Measurements from ENCODE around the gene CAPN12. TPM values are rescaled to one million over a fixed set of nuclear protein-coding genes. Genes with fewer than 3 reads are reported as not detected.

Gene CAPN12
- total RNA-seq, 2 donors from 2014 or later, result 1.9 to 2.9 TPM

DNA sequence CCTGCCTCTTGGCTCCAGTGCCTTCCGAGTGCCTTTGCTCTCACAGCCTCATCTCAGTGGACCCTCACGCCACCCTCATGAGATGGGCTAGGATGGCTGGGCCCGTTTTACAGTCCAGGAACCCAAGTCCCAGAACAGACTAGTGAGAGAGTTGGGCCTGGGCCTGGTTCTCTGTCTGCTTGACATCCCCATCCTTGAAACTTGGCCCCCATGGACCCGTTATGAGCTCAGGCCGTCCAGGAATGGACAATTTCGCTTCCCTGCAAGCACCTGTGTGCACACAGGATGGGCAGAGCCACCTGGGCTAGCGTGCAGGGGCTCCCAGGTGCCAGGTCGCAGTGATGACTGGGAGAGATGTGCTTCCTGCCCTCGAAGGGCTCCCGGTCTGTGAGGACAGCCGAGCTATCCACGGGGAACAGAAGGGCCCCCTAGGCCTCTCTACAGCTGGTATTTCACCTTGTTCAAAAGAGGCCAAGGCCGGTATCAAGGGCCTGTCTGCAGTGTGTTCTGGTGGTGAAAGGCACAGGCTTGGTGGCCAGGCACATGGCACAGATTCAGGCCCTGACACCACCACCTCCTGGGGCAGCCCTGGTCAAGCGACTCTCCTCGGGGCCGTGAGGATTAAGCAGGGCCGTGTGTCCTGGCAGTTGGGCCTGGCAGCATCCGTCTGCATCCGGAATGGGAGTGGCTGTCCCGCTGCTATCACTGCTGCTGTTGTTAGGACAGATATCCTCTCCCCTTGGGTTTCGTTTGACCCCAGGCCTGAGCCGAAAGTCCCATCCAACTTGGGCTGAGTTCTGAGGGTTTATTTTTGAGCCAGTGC is 38.9 kb downstream of the CAPN12 start:
- no peak for DNase-seq (ENCODE audit: low spot score)
- intact Hi-C loops (cut with DNase I), result no loop called here

DNA sequence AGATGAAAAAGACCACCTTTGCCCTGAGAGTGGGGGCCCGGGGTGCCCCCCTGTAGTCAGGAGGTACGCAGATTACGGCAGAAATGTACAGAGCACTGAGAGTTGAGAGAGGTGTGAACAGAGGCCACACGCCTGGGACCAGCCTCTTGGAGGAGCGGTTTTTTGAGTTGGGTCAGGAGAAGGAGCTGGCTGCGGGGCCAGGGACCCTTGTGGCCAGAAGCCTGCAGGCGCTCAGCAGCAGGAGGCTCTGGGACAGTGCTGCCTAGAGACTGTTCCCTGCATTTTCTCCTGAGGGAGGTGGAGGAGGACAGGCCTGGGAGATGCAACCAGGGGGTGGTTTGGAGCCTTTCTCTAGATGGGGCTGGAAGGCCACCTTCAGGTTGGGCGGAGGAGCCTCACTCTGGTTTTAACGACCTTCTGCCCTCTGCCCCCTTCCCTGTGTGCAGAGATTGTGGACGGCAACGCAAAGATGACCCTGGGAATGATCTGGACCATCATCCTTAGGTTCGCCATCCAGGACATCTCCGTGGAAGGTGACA is 39.7 kb downstream of the CAPN12 start:
- DNase-seq (ENCODE audit: low spot score), result no peak
- intact Hi-C loops (cut with DNase I), result no loop called here

DNA sequence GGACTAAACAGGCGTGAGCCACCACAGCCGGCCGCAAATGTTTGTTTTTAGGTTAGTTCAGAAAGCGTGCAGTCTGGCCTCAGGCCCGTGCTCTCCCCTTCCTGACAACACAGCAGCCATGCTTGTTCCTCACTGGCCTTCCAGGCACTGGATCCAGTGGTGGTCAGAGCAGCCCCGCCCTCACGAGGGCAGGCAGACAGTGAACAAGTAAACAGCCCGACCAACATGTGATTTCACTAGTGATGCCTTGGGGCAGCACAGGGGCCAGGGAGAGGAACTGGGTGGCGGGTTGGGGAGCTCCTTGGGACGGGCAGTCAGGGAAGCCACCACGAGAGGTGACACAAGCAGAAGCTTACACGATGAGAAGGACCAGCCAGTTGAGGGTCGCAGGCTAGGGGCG is 40.8 kb downstream of the CAPN12 start:
- intact Hi-C loops (cut with DNase I), result no loop called here
- no peak for DNase-seq (ENCODE audit: low spot score)

- intact Hi-C loops (cut with DNase I), result no loop called here
- DNase-seq (ENCODE audit: low spot score), result no peak
These were observed 42.0 kb downstream of the CAPN12 start for GRCh38 chr19:38702278-38702677.

DNA sequence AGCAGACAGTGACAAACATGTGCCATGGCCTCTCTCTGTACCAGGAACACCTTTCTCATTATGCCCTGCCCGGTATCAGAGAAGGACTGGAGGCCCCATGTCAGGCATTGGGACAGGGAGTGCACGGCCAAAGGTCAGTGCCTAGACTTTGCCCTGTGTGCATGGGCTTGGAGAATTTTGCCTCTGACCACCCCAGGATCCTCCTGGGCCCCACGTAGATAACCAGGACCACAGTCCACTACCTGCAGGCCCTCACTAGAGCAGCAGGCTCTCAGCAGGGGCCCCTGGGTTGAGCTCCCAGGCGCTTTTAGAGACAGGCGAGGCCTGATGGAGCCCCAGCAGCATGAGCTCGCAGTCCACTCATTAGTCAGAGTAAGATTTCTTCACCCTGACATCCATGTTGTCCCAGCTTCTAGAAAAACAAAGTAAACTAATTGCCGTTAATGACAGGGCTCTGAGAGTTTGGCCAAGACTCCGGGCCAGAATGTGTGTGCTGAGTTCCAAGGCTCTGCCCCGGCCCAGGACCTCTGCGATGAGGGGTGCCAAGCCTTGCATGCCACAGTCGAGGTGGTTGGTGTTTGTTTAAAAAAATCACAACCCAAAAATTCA is 42.7 kb downstream of the CAPN12 start:
- intact Hi-C loops (cut with DNase I), result no loop called here
- DNase-seq (ENCODE audit: low spot score), result no peak

- intact Hi-C loops (cut with DNase I), result no loop called here
- no peak for DNase-seq (ENCODE audit: low spot score)
These were observed 43.3 kb downstream of the CAPN12 start for GRCh38 chr19:38700902-38701454.

- DNase-seq (ENCODE audit: low spot score), result no peak
- intact Hi-C loops (cut with DNase I), result no loop called here
These were observed 43.8 kb downstream of the CAPN12 start for GRCh38 chr19:38700350-38700901.

DNA sequence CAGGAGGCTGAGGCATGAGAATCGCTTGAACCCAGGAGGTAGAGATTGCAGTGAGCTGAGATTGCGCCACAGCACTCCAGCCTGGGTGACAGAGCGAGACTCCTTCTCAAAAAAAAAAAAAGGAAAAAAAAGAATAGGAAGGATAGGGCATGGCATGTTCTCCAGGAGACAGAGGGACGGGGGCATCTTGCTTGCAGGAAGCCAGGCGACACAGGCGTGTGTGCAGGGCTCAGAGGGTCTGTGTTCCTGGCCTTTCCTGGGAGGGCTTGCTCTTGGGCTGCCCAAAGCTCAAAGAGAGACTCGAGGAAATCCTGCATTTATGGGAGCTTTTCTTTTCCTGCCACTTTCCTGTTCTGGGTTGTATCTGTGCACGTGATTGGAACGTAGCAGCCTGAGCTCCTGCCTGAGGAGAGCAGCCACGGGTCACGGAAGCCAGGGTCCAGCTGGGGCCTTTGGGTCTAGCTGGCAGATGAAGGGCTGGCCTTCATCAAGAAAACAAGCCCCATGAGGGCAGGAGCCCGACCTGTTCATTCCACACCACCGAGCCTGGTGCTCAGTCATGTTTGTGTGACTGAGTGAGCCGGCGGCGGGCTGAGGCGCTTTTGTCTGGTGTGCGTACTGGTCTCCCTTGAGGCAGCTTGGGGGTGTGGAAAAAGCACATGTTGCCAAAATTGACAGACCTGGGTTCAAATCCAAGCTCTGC is 44.5 kb downstream of the CAPN12 start:
- intact Hi-C loops (cut with DNase I), result no loop called here
- DNase-seq (ENCODE audit: low spot score), result no peak

DNA sequence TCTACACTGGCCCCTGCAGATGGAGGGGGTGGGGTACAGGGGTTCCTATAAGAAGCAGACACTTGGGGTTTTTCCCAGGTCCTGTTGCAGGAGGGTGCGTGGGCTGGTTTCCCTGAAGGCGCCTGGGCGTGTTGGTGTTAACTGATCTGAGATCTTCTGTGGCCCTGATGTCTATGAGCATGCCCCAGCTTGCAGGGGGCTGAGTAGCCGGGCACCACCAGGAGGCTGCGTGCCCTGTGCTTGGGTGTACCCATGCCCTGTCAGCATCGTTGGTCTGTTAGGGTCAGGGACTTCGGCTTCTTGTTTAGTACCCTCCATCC is 45.3 kb downstream of the CAPN12 start:
- intact Hi-C loops (cut with DNase I), result no loop called here
- DNase-seq (ENCODE audit: low spot score), result no peak

- no peak for DNase-seq (ENCODE audit: low spot score)
- intact Hi-C loops (cut with DNase I), result no loop called here
These were observed 45.8 kb downstream of the CAPN12 start for GRCh38 chr19:38698225-38699026.

- intact Hi-C loops (cut with DNase I), result no loop called here
These were observed 46.6 kb downstream of the CAPN12 start for GRCh38 chr19:38697641-38698071.

GRCh38 chr19:38697197-38697596 is 47.1 kb downstream of the CAPN12 start:
- DNase-seq (ENCODE audit: low spot score), result no peak
- intact Hi-C loops (cut with DNase I), result no loop called here

More at GRCh38 chr19:38697641-38698071, 46.6 kb downstream of the CAPN12 start:
- DNase-seq (ENCODE audit: low spot score), result no peak

DNA sequence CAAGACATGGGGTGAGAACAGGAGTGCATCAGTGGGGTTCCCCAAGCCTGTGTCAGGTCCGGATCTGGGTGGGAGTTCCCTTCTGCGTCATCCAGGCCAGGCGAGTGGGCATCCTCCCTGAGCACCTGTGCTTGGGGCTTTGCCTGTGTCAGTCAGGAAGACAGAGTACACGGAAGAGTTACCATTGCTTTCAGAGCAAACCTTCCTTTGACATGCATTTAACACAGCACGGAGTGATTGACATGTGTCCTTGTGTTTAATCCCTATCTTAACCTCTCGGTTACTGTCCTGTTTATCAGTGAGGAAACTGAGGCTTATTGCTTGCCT is 47.6 kb downstream of the CAPN12 start:
- no peak for DNase-seq (ENCODE audit: low spot score)
- intact Hi-C loops (cut with DNase I), result no loop called here

DNA sequence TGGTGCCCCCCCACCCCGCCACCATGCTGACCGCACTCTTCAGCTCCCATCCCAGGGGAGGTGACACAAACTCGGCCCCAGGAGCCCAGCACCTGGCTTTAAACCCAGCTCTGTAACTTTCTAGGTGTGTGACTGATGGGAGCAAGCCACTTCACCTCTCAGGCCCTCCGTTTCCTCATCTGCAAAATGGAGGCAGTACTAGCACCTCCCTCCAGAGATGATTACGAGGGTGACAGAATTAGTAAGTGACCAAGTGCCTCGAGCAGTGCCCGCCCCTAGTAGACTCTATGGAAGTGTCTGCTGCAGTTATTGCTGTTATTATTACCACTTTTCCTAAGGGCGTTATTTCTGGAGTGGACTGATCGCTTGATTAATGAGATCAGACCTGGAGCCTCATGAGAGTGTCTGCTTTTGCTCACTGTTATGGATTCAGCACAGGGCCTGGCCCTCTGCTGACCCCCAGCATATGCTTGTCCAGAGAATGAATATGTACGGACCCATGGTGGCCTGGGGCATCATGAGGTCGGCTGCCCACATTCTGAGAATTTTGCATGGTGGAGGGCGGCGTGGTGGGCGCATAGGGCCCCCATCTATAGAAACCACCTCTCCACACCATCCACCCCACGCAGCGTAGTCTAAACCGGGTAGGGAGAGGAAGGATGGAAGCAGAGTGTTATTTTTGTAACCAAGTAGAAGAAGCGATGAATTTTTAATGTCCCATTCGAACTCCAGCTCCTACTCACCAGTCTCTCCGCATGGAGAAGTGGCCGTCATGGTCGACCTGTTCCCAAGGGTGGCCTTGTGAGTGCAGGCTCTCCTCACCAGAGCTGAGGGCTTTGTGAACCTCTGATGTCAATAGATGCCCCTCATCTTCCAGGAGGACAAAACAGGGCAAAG is 48.2 kb downstream of the CAPN12 start:
- DNase-seq (ENCODE audit: low spot score), result no peak
- intact Hi-C loops (cut with DNase I), result no loop called here

- DNase-seq (ENCODE audit: low spot score), result no peak
- intact Hi-C loops (cut with DNase I), result no loop called here
These were observed 49.0 kb downstream of the CAPN12 start for GRCh38 chr19:38695317-38695683.

GRCh38 chr19:38693380-38694223 is 50.7 kb downstream of the CAPN12 start:
- DNase-seq (ENCODE audit: low spot score), result no peak
- intact Hi-C loops (cut with DNase I), result loop anchor here (5.0 kb wide), 1 partner anchor 36 kb away; no protein-coding TSS in a partner anchor

Measured in posterior vena cava (tissue), 2 donors.